NK-92 treated with Interleukin-12 subunit alpha and Interleukin-12 subunit beta, amount 100 ng/mL, for 24 hours (cell line): ENCODE results near the gene PRDX5.
A peak's percentile ranks its signal among the peaks of the same experiment; 100 is the strongest.

Source experiments
- DNase-seq: peaks from one replicate; lab custom pipeline; 2025; lab: John Stamatoyannopoulos, UW

The PRDX5 gene

GRCh38 chr11:64347193-64347867, 29.4 kb downstream of the PRDX5 start:
- DNase-seq, result peak; percentile 80

DNA sequence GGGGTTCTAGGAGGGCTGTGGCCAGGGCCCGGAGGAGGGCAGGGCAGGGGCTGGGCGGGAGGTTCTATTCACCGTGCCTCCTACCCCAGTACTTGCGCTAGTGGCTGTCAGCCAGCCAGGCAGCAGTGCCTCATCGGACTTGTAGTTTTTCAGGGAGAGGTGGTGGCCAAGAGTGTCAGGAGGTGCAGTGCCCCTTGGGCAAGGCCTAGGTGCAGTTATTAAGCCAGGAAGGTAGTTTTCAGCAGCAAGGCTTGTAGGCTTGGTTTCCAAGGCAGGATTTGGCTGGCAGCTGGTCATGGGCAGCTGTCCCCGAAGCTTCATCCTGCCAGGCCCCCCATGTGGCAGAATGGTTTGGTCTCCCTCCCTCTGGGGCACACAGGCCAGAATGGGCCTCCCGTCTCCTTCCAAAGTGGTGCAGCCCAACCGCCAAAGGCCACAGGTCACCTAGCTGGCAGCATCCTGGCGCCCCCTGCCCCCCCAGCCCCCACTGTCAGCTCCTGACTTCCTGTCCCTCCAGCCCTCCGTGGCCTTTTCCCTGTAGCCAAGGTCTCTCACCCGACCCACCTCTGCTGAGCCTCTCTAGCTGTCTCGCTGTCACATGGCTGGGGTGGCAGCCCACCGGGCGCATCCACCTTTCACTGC, 30.6 kb downstream of the PRDX5 start:
- no peak for DNase-seq

GRCh38 chr11:64349025-64349387, 31.1 kb downstream of the PRDX5 start:
- no peak for DNase-seq

DNA sequence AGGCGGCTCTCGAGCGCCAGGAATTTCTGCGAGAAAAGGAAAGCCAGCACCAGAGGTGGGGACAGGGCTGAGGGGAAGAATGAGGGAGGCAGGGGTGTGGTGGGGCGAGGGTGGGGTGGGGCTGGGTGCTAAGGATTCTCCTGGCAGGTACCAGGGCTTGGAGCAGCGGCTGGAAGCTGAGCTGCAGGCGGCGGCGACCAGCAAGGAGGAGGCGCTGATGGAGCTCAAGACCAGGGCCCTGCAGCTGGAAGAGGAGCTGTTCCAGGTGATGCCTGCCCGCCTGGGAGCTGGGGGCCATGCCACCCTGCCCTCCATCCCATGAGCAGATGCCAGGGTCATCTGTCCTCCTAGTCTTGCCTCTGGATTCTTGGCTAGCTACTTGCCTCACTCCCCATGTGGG, 31.5 kb downstream of the PRDX5 start:
- no peak for DNase-seq

DNA sequence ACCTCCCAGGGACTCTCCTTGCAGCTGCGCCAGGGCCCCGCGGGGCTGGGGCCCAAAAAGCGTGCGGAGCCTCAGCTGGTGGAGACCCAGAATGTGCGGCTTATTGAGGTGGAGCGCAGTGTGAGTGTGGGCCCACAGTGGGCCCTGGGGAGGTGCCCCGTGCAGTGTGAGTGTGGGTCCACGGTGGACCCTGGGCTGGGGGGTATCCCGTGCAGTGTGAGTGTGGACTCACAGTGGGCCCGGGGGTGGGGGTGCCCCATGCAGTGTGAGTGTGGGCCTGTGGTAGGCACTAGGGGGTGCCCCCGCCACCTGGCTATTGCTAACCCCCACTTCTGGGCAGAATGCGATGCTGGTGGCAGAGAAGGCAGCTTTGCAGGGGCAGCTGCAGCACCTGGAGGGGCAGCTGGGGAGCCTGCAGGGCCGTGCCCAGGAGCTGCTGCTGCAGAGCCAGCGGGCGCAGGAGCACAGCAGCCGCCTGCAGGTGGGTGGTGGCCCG, 33.3 kb downstream of the PRDX5 start:
- DNase-seq, result no peak

GRCh38 chr11:64352099-64352994, 34.4 kb downstream of the PRDX5 start:
- DNase-seq, result no peak

DNA sequence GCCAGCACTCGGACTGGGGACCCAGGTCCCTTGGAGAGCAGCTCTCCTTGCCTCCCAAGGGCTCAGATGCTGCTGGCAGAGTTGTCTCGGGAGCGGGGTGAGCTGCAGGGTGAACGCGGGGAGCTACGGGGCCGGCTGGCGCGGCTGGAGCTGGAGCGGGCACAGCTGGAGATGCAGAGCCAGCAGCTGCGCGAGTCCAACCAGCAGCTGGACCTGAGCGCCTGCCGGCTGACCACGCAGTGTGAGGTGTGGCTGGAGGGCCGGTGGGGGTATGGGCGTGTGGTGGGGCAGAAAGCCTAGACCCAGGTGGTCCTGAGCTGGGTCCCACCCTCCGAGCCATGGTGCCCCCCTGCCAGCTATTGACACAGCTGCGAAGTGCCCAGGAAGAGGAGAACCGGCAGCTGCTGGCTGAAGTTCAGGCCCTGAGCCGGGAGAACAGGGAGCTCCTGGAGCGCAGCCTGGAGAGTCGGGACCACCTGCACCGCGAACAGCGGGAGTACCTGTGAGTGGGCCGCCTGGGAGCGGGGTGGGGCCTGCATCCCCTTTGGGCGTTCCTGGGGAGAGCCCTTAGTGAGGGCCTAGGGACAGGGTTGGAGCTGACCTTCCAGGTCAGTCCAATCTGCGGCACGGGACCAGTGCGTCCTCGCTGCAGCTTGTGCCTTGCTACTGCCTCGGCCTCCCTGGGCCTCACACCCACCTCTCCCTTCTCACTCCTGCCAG, 35.2 kb downstream of the PRDX5 start:
- DNase-seq, result no peak

DNA sequence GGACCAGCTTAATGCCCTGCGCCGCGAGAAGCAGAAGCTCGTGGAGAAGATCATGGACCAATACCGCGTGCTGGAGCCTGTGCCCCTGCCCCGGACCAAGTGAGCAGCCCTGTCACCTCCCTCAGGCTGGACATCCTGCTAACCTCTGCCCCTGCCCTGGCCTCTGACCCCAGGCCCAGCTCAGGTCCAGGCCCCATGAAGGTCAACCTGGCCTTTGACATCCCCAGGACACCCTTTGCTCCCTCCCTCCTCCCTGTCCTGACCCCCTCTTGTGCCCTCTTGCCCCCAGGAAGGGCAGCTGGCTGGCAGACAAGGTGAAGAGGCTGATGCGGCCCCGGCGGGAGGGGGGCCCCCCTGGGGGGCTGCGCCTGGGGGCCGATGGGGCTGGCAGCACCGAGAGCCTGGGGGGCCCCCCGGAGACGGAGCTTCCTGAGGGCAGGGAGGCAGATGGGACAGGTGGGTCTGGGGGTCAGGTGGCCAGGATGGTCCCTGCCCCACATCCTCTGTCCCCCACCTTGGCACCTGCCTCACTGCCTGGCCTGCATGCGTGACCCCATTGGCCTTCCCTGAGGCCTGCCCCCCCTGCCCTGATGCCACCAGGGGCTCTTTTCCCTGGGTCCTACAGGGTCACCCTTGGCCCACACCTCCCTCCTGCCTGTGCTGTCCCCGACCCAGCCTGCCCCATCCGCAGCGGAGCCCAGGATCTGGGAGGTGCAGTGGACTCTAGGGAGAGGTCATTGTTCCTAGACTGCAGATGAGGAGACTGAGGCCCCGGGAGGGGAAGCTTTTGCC, 36.0 kb downstream of the PRDX5 start:
- DNase-seq, result no peak

- no peak for DNase-seq
Measured at GRCh38 chr11:64355078-64355940, 37.4 kb downstream of the PRDX5 start.

- DNase-seq, result no peak
Measured at GRCh38 chr11:64356498-64357411, 38.8 kb downstream of the PRDX5 start.

DNA sequence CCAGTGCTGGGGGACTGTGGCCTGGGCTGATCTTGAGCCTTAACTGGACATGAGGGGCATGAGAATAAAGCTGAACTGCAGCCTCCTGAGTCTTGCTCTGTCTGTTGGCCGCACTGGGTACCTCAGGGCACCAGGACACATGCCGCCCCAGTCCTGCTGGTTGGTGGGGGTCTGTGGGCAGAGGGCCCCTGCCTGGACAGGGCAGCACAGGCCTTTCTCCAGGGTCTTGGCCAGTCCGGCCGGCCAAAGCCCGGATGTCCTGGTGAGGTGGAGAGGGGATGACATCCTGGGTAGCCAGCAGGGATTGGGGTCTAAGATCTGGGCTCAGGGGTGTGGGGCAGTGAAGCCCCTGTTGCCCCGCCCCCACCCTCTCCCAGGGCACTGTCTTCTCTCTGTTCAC, 39.5 kb downstream of the PRDX5 start:
- no peak for DNase-seq

DNA sequence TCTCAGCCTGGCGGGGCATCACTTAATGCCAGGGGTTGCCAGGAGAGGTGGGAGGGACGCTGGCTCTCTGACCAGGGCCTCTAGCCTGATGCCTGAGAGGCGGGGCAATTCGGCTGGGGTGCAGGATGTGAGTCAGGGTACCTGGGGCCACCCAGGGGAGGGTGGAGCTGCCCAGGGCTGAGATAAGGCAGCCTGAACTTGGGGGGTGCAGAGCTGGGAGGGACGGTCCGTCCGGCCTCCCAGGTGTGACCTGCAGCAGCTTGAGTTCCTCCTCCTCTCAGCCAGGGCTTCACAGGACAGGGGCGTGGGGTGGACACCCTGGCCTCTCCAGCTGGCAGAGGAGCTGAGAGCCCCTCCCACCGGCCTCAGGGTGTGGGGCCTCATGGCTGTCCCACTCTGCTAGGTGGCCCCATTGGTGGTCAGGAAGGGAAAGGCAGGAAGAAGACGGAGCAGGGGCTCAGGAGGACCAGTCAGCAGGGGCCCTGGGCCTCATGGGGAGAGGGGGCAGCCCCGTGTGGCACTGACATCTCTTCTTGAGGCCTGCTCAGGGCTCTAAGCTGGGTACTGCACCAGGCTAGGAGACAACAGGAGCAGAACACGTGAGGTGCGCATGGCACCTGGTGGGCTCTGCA, 40.1 kb downstream of the PRDX5 start:
- peak; percentile 59 for DNase-seq

- DNase-seq, result no peak
Measured at GRCh38 chr11:64358536-64358906, 40.6 kb downstream of the PRDX5 start.

DNA sequence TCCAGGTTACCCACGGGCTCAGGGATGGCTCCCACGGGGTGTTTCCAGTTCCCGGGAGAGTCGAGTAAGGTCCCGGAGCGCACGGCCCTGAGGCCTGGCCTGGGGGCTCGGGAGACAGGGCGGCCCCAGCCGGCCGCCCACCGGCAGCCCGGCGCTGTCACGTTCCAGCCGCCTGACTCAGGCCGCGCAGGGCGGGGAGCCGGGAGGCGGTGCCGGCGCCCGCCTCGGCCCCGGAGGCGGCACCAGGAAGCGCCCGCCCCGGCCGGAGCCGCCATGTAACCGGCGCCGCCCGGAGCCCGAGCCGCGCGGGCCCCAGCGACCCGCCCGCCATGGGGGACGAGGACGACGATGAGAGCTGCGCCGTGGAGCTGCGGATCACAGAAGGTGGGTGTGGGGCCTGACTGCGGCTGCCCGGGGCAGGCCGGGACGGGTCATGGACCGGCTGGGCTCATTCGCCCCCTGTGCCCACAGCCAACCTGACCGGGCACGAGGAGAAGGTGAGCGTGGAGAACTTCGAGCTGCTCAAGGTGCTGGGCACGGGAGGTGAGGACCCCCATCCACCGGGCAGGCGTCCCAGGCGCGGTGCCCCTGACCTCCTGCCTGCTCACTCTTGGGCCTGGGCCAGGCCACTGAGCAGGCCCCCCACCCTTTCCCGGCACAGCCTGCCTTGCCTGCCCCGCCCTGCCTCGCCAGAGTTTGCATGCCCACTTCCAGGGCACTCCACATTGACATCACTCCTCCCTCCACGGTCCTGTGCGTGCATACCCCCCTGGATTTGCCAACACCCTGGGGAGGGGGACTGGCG, 41.2 kb downstream of the PRDX5 start, which contains the start of gene RPS6KA4:
TSS of gene RPS6KA4 (plus strand) at position 256 of the 805 bp plus-strand sequence. CDS start at position 330, 74 bp downstream.
- DNase-seq, result no peak

DNA sequence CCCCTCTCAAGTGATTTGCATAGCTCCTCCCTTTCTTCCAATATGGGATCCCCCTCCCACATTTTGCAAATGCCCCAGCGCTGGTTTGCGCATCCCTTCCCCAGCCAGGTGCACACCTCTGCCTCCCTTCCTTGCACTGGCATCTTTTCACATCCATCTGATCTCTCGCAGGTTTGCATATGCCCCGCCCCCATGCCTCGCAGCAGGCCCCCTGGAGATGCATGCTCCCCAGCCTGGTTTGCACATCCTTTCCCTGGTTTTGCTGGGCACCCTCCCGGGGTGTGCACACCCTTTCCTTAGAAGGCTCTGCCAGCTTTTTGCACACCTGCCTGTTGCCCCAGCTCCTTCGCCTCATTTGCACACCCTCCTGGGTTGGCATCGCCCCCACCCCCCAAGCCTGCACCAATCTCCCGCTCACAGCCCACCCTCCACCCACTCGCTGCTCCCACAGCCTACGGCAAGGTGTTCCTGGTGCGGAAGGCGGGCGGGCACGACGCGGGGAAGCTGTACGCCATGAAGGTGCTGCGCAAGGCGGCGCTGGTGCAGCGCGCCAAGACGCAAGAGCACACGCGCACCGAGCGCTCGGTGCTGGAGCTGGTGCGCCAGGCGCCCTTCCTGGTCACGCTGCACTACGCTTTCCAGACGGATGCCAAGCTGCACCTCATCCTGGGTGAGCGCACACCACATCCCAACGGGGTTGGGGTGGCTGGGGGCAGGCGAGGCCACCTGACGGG, 42.0 kb downstream of the PRDX5 start:
- no peak for DNase-seq

GRCh38 chr11:64360448-64360921, 42.6 kb downstream of the PRDX5 start:
- DNase-seq, result no peak

GRCh38 chr11:64361659-64362058, 43.7 kb downstream of the PRDX5 start:
- no peak for DNase-seq
